ENCODE results near the gene TMEM50A.
A peak's percentile ranks its signal among the peaks of the same experiment; 100 is the strongest.
"Not testable (repeated sequence)": the region's sequence is repeated elsewhere in the genome, so short reads cannot be mapped to it uniquely, and the experiment has no call there.

The TMEM50A gene

DNA sequence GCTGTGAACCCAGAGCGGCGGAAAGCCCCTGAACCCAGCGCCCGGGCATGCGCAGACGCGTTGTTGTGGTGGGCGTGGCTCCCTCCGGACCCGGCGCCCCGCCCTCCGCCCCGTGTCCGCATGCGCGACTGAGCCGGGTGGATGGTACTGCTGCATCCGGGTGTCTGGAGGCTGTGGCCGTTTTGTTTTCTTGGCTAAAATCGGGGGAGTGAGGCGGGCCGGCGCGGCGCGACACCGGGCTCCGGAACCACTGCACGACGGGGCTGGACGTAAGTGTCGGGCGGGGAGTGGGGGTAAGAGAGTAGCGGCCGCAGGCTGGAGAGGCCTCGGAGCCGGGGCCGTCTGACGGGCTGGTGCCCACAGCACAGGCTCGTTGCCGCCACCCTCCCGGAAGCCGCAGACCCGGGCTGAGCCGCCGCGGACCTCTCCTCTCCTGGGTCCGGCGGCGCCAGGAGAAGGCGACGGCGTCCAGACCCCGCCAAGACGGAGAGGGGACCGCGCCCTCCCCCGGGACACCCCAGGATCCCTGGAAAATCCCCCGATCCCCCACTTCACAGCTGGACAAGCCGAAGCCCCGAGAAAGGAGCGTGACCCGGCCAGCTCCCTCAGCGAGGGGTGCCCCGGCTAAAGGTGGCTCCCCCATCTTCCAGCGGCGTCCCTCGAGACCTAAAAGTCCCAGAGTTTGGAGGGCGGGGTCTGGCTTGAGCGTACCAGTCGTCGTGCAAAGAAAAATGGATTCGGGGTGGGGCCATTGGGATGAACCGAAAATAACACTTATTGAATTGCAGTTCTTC lies at the start of gene TMEM50A:
Gene TMEM50A (plus strand): TSS at position 147 of the 794 bp plus-strand sequence. CDS start 2,153 bp downstream, outside the sequence.
- no peaks in the 10 kb centered on the region for H3K9me3 ChIP-seq (ENCODE audit: low read depth, low read length)
- H3K4me3 ChIP-seq, result peak within 1 kb of the TSS; percentile 97
- no peak for DNase-seq (ENCODE audit: low read depth, low spot score)
- peak within 1 kb of the TSS; percentile 72 for H3K27ac ChIP-seq
- TF ChIP-seq POLR2AphosphoS5 (IDR thresholded peaks at IDR 0.05; ENCODE audit: borderline replicate concordance, low read depth, low read length) (peak; percentile 84), FOXP2 (optimal IDR thresholded peaks at IDR 0.05; ENCODE audit: control extremely low read depth, extremely low read length, insufficient read depth) (no peak)
- peak within 1 kb of the TSS; percentile 93 for H3K9ac ChIP-seq (ENCODE audit: insufficient read length)
- peaks cover 4% of the 10 kb centered on the region for H3K36me3 ChIP-seq (ENCODE audit: insufficient read depth, low read length)

DNA sequence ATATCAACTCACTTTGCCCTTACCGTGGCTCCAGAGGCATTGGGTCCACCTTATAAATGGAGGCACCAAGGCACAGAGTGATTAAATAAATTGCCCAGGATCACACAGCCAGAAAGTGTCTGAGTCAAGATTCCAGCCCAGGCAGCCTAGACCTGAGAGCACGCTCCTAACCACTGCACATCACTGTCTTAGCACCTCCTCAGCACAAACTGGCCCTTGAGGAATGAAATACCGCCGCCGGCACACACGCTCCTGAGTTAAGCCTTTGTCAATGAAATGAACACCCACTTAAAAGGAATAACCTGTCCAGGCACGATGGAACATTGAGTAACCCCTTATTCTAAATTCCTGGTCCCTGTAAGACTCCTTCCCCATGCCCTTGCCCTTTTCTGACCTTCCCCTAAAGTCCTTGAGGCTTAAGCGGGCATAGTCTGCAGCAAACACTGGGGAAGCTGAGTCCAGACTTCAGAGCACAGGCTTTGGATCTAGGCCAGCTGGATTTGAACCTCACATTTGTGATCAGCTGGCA lies 49.5 kb upstream of the TMEM50A start:
- not testable (repeated sequence) for H3K4me3 ChIP-seq; H3K9me3 ChIP-seq (ENCODE audit: low read depth, low read length); H3K27ac ChIP-seq; DNase-seq (ENCODE audit: low read depth, low spot score); H3K36me3 ChIP-seq (ENCODE audit: insufficient read depth, low read length); H3K9ac ChIP-seq (ENCODE audit: insufficient read length)

DNA sequence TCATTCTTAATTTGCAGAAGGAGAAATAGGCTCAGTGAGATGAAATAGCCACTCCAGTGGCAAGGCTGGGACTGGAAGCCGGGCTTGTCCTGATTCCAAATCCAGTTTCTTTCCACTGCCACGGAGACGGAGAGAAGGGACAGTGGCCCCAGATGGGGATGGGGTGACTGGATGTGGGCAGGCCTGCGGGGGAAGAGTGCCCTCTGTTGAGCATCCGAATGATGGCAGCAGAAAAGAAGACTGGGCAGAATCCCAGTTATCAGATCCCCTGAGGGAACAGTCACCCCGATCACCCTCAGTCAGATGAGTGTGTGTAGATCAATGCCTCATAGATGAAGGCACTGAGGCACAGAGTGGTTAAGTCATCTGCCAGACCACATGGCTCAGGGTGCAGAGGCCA lies 48.1 kb upstream of the TMEM50A start:
- H3K36me3 ChIP-seq (ENCODE audit: insufficient read depth, low read length); H3K4me3 ChIP-seq; H3K27ac ChIP-seq; H3K9me3 ChIP-seq (ENCODE audit: low read depth, low read length); H3K9ac ChIP-seq (ENCODE audit: insufficient read length); DNase-seq (ENCODE audit: low read depth, low spot score): not testable (repeated sequence)

DNA sequence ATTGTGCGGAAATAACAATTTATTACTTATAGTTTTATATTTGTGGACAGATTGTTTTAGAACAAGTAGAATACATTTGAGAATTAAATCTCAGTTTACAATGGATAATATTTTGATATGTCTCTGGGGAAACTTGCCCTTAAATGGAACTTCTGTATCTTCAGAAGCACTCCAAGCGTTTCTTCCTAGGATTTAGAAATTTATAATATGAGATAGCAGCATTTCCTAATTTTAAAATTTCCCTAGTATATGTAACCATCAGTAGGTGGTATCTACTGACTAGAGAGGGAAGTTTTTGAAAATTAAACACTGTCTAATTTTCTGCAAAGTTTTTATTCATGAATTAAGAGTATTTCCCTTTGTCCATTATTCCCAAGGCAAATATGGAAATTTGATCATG lies 44.7 kb upstream of the TMEM50A start:
- H3K27ac ChIP-seq; H3K9ac ChIP-seq (ENCODE audit: insufficient read length); H3K4me3 ChIP-seq; H3K36me3 ChIP-seq (ENCODE audit: insufficient read depth, low read length); H3K9me3 ChIP-seq (ENCODE audit: low read depth, low read length); DNase-seq (ENCODE audit: low read depth, low spot score): not testable (repeated sequence)

DNA sequence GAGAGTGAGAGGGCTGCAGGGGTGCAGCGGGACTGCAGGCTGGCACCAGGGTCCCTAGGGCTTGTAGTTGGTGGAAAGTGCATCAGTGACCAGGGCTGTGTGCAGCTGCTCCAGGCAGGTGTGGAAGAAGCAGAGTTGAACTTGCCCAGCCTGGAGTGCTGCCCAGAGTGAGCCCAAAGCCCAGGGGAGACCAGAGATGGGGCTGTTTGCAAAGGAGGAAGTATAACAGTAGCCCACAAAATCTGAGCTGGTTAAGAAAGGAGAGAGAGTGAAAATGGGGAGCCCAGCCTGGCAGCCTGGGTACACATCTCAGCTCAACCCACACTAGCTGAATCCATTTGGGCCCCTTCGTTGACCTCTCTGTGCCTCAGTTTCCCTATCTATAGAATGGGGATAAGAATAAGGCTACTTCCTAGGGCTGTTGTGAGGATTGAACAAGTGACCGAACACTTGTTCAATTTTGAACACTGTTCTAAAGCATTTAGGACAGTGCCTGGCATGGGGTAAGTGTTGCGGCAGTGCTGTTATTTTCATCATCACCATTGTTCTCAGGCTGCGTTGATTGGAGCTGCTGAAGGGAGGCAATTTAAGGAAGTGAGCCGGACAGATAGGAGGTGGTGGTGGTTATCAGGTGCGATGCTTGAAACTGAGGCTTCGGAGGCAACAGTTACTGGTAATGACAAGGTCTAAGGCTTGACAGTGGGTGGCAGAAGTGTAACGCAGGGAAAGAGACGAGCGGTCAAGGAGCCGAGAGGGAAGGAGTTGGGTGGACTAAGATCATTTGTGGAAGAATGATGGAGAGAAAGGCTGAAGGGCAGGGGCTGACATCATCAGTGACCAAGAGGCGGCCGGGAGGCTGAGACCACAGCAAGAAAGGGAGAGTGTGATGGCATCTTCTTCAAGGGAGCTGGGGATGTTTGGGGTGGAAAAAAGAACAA lies 43.0 kb upstream of the TMEM50A start:
- not testable (repeated sequence) for H3K27ac ChIP-seq; H3K9me3 ChIP-seq (ENCODE audit: low read depth, low read length); DNase-seq (ENCODE audit: low read depth, low spot score); H3K36me3 ChIP-seq (ENCODE audit: insufficient read depth, low read length); H3K4me3 ChIP-seq; H3K9ac ChIP-seq (ENCODE audit: insufficient read length)

DNA sequence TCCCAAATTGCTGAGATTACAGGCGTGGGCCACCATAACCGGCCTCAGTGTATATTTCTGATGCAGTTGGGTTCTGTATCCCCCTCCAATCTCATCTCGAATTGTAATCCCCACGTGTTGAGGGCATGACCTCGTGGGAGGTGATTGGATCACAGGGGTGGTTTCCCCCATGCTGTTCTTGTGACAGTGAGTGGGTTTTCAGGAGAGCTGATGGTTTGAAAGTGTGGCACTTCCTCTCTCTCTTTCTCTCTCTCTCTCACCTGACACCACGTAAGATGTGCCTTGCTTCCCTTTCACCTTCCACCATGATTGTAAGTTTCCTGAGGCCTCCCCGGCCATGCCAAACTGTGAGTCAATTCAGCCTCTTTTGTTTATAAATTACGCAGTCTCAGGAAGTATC lies 41.6 kb upstream of the TMEM50A start:
- not testable (repeated sequence) for H3K27ac ChIP-seq; H3K36me3 ChIP-seq (ENCODE audit: insufficient read depth, low read length); H3K4me3 ChIP-seq; H3K9ac ChIP-seq (ENCODE audit: insufficient read length); H3K9me3 ChIP-seq (ENCODE audit: low read depth, low read length); DNase-seq (ENCODE audit: low read depth, low spot score)

DNA sequence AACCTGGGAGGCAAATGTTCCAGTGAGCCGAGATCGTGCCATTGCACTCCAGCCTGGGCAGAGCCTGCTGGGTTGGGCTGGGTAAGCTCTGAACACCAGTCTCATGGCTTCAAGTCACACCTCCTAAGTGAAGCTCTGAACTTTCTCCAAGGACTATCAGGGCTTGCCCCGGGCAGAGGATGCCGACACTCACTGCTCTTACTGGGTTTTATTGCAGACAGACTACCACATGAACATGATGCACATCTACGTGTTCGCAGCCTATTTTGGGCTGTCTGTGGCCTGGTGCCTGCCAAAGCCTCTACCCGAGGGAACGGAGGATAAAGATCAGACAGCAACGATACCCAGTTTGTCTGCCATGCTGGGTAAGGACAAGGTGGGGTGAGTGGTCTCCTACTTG lies 37.4 kb upstream of the TMEM50A start:
- not testable (repeated sequence) for H3K36me3 ChIP-seq (ENCODE audit: insufficient read depth, low read length); H3K9ac ChIP-seq (ENCODE audit: insufficient read length); H3K9me3 ChIP-seq (ENCODE audit: low read depth, low read length)

DNA sequence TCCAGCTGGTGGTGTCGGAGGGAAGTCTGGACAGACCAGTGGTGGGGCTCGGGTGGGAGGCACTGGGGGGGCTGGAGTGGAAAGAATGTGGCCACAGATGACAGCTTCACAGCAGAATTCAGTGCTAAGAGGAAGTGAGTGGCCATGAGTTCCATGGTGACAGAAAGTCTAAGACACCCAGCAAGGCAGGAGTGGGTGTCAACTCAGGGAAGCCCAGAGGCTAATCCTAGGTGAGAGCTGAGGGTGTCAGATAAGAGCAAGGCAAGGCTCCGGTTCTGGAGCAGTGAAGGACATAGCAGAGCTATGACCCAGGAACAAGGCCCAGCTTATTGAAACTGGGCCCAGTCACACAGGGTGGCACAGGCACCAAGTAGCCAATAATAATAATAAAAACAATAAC lies 35.8 kb upstream of the TMEM50A start:
- not testable (repeated sequence) for DNase-seq (ENCODE audit: low read depth, low spot score); H3K27ac ChIP-seq; H3K36me3 ChIP-seq (ENCODE audit: insufficient read depth, low read length); H3K9ac ChIP-seq (ENCODE audit: insufficient read length); H3K9me3 ChIP-seq (ENCODE audit: low read depth, low read length); H3K4me3 ChIP-seq

More for the DNA sequence above, 37.4 kb upstream of the TMEM50A start:
- H3K27ac ChIP-seq; H3K4me3 ChIP-seq; DNase-seq (ENCODE audit: low read depth, low spot score): not testable (repeated sequence)

DNA sequence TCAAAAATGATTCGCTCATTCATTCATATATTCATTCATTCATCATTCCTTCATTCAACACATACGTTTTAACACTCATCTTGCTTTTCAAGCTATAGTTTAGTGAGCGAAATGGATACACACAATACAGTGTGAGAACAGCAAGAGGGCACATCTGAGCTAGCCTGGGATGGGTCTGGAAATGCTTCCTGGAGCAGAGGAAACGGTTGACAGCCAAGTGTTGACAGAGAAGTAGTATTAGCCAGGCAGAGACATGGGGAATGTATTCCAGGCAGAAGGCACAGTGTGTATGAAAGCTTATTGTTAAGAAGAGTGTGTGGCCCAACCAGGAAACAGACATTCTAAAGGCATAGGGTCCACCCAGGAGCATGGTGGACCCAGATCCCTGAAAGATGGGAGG lies 33.2 kb upstream of the TMEM50A start:
- not testable (repeated sequence) for H3K36me3 ChIP-seq (ENCODE audit: insufficient read depth, low read length); H3K9ac ChIP-seq (ENCODE audit: insufficient read length); H3K4me3 ChIP-seq; DNase-seq (ENCODE audit: low read depth, low spot score); H3K27ac ChIP-seq; H3K9me3 ChIP-seq (ENCODE audit: low read depth, low read length)

DNA sequence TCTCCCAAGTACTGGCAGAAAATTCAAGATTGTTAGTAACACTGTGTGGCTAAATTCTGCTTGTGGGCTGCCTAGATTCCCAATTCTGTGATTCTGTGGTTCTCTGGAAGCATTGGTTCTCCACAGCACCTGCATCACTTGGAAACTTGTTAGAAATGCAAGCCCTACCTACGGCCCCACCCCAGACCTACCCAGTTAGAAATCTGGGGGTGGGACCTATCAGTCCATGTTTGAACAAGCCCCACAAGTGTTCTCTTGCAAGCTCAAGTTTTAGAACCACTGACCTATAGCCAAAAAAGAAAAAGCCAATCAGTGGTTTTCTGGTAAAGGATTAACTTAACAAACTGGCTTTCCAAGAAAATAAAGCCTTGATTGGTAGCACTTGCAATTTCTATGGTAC lies 30.0 kb upstream of the TMEM50A start:
- DNase-seq (ENCODE audit: low read depth, low spot score); H3K27ac ChIP-seq; H3K9ac ChIP-seq (ENCODE audit: insufficient read length): not testable (repeated sequence)

DNA sequence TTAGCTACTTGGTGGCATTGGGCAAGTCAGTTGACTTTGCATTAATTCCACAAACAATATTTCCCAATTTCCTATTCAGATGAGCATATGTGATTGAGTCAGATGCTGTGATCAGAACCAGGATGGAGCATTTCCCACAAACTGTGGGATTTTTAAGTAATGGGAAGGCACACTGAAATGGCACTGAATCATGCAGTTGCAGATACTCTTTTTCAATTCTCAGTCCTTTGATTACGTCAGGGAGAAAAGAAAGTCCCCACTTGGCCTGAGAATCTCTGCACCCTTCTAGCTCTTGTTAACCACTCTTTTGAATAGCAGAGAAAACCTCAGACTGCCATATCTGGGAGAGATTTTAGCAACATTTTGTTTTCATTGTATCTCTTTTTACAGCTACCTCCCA lies 29.0 kb upstream of the TMEM50A start:
- not testable (repeated sequence) for H3K9me3 ChIP-seq (ENCODE audit: low read depth, low read length); H3K36me3 ChIP-seq (ENCODE audit: insufficient read depth, low read length); H3K4me3 ChIP-seq; DNase-seq (ENCODE audit: low read depth, low spot score); H3K27ac ChIP-seq; H3K9ac ChIP-seq (ENCODE audit: insufficient read length)

More for the DNA sequence above, 30.0 kb upstream of the TMEM50A start:
- not testable (repeated sequence) for H3K4me3 ChIP-seq; H3K9me3 ChIP-seq (ENCODE audit: low read depth, low read length); H3K36me3 ChIP-seq (ENCODE audit: insufficient read depth, low read length)

DNA sequence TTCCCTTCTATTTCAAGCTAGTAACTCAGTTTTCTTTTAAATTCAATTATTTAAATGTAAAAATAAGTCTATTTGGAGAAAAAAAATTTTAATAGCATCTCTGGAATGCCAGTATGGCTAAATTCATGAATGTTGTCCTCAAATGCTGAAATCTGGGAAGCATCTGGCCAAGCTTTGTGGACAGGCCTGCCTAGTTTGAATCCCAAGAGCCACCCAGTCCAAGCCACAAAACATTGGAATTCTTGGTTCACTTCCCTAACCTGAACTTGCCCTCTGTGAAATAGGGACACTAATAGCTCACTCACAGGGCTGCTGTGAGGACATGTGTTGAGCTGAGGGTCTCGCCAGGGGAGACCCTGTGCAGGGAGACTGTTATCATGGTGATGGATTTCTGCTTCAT lies 28.6 kb upstream of the TMEM50A start:
- not testable (repeated sequence) for H3K9me3 ChIP-seq (ENCODE audit: low read depth, low read length); H3K36me3 ChIP-seq (ENCODE audit: insufficient read depth, low read length); H3K4me3 ChIP-seq; H3K27ac ChIP-seq; H3K9ac ChIP-seq (ENCODE audit: insufficient read length); DNase-seq (ENCODE audit: low read depth, low spot score)

DNA sequence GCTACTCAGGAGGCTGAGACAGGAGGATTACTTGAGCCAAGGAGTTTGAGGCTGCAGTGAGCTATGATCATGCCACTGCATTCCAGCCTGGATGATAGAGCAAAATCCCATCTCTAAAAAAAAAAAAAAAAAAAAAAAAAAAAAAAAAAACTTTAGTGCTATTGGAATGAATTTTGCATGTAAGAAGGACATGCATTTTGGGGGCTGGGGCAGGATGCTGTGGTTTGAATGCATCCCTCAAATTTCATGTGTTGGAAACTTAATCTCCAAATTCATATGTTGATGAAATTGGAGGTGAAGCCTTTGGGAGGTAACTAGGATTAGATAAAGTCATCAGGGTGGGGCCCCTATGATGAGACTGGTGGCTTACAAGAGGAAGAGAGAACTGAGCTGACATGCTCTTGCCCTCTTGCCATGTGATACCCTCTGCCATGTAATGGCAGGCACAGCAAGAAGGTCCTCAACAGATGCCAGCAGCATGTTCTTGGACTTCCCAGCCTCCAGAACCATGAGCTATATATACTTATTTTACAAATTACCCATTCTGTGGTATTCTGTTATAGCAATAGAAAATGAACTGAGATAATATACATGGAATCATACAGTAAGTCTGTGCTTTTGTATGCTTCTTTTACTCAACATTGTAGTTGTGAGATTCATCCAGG lies 25.2 kb upstream of the TMEM50A start:
- not testable (repeated sequence) for DNase-seq (ENCODE audit: low read depth, low spot score); H3K27ac ChIP-seq; H3K4me3 ChIP-seq; H3K36me3 ChIP-seq (ENCODE audit: insufficient read depth, low read length); H3K9me3 ChIP-seq (ENCODE audit: low read depth, low read length); H3K9ac ChIP-seq (ENCODE audit: insufficient read length)
